ENCODE data around the gene AVP. TPM values are rescaled to one million over a fixed set of nuclear protein-coding genes. Genes with fewer than 3 reads are reported as not detected.

Gene AVP
- total RNA-seq, 1 experiment from 2014 or later: not detected

- DNase-seq (ENCODE audit: low read depth): no peak
These were observed 36.8 kb downstream of the AVP start for GRCh38 chr20:3047486-3048419.

DNA sequence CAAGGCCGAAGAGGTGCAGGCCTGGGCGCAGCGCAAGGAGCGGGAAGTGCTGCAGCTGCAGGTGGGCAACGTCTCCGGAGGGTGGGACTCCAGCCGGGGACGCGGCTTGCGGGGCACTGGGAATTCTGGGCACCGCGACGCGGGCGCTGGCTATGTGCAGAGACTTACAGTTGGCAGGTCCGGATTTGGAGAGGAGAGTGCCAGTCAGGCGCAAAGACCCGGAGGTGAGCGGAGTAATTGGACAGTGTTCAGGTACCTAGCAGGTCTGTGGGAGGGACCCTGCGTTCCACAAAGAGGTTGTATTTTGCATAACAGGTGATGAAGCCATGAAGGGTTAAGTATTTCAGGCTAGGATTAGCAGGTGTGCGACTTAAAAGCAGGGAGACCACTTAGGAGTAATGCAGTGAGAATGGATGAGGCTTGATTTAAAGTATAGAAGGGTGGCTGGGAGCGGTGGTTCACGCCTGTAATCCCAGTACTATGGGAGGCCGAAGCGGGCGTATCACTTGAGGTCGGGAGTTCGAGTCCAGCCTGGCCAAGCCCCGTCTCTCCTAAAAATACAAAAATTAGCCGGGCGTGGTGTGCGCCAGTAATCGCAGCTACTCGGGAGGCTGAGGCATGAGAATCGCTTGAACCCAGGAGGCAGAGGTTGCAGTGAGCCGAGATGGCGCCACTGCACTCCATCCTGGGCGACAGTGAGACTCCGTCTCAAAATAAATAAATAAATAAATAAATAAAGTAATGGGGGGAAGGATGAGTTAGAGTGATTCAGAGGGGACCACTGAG is 37.7 kb downstream of the AVP start:
- no peak for DNase-seq (ENCODE audit: low read depth)

- DNase-seq (ENCODE audit: low read depth): peak; percentile 91
These were observed 38.5 kb downstream of the AVP start, which contains the start of gene MRPS26 for GRCh38 chr20:3045816-3046676. Gene MRPS26 (plus strand): TSS chr20:3046052. CDS start chr20:3046069, 17 bp downstream.

DNA sequence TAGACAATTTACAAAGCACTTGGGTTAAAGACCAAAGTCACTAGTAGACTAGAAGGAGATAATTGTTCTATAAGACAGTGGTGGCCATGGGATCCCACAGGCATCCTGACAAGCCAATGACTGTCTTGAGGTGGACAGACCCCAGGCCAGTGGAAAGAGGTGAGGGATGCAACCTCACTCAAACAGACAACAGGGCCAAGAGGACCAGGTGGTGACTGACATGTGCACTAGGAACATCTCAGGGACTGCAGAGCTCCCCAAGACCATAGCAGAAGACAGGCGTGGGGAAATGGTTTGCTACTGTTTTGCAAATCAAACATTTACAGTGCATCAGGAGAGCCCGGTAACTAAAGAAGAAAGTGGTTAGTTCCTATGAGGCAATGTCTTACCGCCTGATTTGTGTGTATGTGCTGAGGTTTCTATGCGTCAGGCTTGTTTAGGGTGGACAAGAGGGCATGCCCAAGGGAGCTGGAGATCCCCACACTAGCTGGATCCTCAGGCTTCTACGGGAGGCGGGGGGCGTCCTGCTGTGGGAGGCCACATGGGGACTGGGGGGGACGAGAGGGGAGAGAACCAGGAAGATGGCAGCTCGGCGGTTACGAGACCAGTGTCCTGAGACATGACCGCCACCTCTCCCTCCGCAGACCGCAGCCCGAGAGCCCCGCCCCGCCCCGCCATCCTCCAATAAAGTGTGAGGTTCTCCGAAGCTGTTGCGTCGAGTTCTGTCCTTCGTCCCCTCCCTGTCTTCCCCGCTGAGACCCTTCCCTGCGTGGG is 39.3 kb downstream of the AVP start:
- peak; percentile 75 for DNase-seq (ENCODE audit: low read depth)

DNA sequence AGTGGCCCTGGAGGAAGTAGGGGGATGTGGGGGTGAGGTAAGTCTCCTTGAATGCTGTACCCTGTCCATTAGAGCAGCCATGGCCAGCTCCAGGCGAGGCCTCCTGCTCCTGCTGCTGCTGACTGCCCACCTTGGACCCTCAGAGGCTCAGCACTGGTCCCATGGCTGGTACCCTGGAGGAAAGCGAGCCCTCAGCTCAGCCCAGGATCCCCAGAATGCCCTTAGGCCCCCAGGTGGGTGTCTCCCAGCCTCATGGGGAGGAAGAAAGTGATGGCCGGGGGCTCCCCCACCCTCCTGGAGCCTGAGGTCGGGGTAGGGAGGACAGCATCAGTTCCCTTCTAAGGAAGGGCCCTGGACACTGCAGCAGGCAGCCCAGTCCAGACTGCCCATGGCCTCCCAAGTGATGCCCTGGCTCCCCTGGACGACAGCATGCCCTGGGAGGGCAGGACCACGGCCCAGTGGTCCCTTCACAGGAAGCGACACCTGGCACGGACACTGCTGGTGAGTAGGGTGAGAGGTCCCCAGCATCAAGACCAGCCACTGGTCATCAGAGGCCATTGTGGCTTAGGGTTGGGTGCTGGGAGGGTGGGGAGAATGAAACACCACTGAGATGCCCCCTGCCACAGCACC is 40.1 kb downstream of the AVP start:
- no peak for DNase-seq (ENCODE audit: low read depth)

DNA sequence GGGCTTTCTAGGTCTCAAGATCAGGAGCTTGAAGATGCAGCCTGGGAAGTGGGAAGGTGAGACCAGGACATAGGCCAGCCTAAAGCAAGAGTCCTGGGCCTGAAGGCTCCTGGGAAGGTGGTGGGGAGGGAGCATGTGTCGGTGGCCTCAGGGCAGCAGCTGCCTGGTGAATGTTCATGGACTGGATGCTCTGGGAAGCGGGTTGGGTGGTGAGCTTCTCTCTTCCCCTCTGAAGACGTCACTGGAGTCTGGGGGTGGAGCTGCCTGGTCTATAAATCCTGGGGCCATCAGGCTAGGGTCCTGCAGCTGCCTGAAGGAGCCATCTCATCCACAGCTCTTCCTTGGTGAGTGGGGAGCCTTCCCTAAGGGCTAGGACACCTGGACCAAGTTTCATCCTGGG is 41.2 kb downstream of the AVP start, which contains the start of gene GNRH2:
GNRH2 (plus strand) TSS at position 301 of the 400 bp plus-strand sequence. CDS start 793 bp downstream, outside the sequence.
- no peak for DNase-seq (ENCODE audit: low read depth)

DNA sequence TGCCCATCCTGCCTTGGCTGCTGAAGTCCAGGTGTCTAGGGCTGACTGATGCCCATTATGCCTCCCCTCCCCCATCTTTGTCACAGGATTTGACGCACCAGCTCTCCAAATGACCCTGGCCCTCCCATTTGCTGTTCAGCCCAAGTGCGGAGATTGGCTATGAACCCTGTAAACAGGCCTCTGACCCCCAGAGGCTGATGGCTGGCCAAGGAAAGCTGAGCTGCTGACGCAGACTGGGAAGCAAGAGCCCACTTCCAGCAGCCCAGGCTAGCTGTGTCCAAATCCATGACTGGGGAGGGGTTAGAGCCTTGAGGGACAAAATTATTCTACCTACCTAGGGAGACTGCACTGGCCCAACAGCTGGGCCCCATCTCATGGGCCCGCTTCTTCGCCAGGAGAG is 41.9 kb downstream of the AVP start:
- DNase-seq (ENCODE audit: low read depth): no peak

DNA sequence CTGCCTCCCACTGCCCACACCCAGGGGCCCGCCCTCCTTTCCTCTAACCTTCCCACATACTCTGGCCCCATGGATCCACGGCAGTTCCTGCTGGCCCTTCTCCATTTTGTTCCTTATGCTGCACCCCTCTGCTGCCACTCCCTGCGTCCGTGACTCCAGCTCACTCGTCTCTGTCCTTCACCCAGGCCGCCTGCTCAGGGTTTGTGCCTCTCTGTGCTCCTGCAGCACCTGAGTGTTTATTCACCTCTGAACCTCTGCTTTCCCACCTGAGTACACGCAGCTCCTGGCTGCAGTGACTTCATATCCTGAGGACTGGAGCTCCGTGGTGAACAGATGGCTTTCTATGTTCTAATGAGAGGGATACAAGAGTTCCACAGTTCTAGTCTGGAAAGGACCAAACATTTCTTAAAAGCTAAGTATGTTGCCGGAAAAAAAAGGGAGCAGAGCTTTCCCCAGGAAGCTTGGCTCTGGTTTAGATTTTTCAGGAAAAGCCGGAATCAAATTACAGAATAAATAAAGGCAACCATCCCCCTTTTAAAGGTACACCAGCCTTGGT is 42.6 kb downstream of the AVP start:
- no peak for DNase-seq (ENCODE audit: low read depth)

- no peak for DNase-seq (ENCODE audit: low read depth)
These were observed 44.4 kb downstream of the AVP start for GRCh38 chr20:3040086-3040485.

- no peak for DNase-seq (ENCODE audit: low read depth)
These were observed 45.1 kb downstream of the AVP start for GRCh38 chr20:3039426-3039825.

GRCh38 chr20:3038454-3038853 is 46.1 kb downstream of the AVP start:
- DNase-seq (ENCODE audit: low read depth): no peak

GRCh38 chr20:3037654-3038053 is 46.9 kb downstream of the AVP start:
- DNase-seq (ENCODE audit: low read depth): no peak

GRCh38 chr20:3032624-3033023 is 51.9 kb downstream of the AVP start:
- no peak for DNase-seq (ENCODE audit: low read depth)

Other genes with a start within 250 kb of the AVP start
- gene PCED1A, start 244.1 kb downstream of the AVP start, total RNA-seq (2014; rRNA removed; shearing (Covaris generic)): 13.9 and 15.9 TPM in 2 replicates
- 29.8 and 30.9 TPM in 2 replicates for gene VPS16, start 244.0 kb downstream of the AVP start, total RNA-seq (2014; rRNA removed; shearing (Covaris generic))
- gene PTPRA, start 211.2 kb downstream of the AVP start, total RNA-seq (2014; rRNA removed; shearing (Covaris generic)): 11.0 and 12.2 TPM in 2 replicates
- not detected in 2 replicates for gene GNRH2, start 41.1 kb downstream of the AVP start, total RNA-seq (2014; rRNA removed; shearing (Covaris generic))
- 98.0 and 109 TPM in 2 replicates for gene MRPS26, start 38.7 kb downstream of the AVP start, total RNA-seq (2014; rRNA removed; shearing (Covaris generic))
- not detected in 2 replicates for gene OXT, start 13.1 kb downstream of the AVP start, total RNA-seq (2014; rRNA removed; shearing (Covaris generic))
- gene FASTKD5, start 75.1 kb upstream of the AVP start, total RNA-seq (2014; rRNA removed; shearing (Covaris generic)): 16.9 and 18.8 TPM in 2 replicates
- 2.0 and 3.0 TPM in 2 replicates for gene UBOX5, start 75.1 kb upstream of the AVP start, total RNA-seq (2014; rRNA removed; shearing (Covaris generic))
- 1.1 and 3.2 TPM in 2 replicates for gene LZTS3, start 88.8 kb upstream of the AVP start, total RNA-seq (2014; rRNA removed; shearing (Covaris generic))
- 35.7 and 57.9 TPM in 2 replicates for gene DDRGK1, start 120.0 kb upstream of the AVP start, total RNA-seq (2014; rRNA removed; shearing (Covaris generic))
- gene ITPA, start 124.8 kb upstream of the AVP start, total RNA-seq (2014; rRNA removed; shearing (Covaris generic)): 102 and 106 TPM in 2 replicates
- 0.34 and 0.57 TPM in 2 replicates for gene SLC4A11, start 154.5 kb upstream of the AVP start, total RNA-seq (2014; rRNA removed; shearing (Covaris generic))